GM03348 (cell line): Measurements from ENCODE around the gene RASD1.

Source experiments
- DNase-seq: peaks from one replicate; pipeline ENCODE4 v3.0.0; 2012; ENCODE audit warnings: low spot score

The RASD1 gene

DNA sequence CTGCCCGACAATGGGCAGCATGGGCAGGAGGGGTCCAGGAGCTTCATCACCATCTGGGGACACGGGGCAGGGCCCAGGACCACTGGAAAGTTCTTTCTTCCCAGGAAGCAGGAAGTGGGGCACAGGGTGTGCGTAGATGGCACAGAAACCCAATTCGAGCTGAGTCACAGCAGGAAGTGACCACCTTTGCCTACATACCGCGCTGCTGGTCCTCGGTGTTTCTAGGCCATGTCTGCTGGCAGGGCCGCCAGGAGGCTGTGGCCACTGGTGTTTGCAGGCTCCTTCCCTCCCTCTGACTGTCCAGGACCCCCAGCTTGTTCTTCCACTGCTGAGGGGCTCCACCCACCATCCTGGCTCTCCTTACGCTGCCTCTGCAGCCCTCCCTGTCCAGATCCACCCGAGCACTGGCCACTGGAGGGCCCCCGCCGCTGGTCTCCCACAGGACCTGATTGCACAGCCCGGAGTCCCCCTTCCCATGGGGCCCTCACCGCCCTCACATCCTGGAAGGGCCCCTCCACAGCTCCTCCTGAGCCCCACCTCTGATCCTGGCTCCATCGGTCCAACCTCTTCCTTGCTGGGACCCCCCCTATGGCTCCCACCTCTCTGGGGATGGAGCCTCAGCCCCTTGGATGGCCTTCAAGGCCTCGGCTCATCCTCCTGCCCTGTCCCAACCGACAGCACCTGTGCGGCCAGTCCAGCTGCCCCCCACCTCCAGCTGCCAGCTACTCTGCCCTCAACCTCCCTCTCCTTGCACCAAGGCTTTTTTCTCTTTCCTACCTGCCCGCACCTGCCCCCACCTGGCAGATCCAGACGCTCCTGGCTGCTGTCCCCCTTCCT is 14.5 kb upstream of the RASD1 start:
- DNase-seq = no peak

DNA sequence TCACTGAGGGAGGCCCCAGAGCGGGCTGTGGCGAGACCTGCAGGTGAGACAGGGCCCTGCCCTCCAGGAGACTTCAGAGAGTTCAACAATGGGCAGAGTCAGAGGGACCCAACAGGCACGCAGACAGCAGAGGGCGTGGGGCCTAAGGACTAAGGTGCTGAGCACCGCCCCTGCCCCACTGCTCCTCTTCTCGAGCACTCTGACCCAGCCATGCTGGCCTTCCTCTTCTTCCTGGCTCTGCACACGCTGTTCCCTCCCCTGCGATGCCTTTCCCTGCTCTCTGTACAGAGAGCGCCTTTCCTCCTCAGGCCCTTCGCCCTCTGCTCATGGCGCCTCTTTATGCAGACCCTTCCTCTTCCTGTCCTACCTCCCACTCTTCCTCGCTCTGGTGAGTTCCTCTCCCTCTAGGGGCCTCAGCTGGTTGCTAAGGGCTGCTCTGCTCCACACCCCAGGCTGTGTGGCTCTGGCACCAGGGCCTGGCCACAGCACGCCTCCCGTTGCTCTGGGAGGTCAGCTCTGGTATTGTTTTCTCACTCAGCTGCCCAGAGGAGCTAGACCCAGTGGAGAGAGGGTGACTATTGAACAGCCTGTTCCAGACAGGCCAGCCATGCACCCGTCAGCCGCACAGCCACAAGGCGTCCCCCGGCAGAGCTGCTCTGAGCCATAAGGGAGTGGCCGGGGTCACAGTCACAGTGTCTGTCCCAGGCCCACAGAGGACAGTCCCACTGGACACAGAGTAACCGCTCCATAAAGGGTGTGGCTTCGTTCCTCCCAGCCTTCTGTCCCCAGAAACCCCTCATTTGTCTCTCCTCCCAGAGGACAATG is 13.6 kb upstream of the RASD1 start:
- no peak for DNase-seq

DNA sequence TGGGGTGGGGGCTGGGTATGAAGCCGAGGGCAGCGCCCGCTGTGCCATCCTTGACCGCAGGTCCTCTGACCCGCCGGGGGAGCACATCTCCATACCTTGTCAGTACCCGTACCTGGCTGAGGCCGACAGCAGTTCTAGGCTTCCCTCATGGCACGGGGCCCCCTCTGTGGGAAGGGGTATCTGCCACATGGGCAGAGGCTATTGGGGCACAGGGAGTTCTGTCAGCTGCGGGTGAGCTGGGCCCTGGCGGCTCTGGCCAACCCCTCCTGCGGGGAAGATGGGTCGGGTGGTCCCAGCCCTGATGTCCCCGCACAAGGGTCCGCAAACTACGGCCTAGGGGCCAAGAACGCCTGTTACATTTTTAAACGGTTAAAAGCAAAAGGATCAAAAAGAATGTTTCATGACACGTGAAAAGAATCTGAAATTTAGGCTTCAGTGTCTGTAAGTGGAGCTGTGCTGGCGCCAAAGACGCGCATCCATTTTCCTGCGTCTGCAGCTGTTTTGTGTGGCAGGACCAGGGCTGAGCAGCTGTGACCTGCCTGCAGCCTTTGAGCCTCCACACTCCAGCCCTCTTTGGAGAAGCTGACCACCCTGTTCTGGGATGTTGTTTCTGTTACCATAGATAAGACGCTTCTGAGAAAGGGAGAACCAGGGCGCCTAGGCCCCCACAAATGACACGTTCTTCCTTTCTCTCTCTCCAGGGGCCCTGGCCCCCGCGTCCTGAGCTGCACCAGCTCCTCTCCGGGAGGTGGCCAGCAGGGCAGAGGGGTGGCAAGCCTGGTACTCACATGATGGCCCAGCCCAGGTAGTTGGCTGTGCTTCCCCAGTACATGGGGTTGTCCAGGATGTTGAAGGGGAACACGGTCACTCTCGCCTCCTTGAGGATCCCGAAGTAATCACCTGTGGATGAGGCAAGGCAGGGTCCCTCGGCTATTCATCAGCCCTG is 12.7 kb upstream of the RASD1 start:
- no peak for DNase-seq

DNA sequence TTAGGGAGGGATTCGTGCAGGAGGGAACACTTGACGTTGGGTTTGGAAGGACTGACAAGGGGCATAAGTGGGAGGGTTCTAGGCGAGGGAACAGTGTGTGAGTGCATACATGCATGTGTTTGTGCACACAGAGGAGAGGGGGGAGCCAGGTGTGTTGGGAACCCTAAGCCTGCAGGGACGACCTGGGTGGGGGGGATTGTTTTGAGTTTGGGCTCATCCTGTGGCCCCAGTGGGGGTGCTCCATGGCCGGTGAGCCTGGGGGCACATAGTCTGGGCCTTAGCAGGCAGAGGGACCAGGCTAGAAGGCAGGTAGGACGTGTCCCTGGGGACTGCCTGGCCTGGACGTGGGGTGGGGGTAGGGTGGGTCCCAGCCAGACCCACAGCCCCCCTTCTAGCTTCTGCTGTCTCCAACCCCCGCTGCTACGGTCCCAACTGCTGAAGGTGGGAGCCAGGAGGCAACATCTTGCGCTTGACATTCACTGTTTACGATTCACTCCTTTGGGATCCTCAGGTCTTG is 11.9 kb upstream of the RASD1 start:
- DNase-seq = no peak

DNA sequence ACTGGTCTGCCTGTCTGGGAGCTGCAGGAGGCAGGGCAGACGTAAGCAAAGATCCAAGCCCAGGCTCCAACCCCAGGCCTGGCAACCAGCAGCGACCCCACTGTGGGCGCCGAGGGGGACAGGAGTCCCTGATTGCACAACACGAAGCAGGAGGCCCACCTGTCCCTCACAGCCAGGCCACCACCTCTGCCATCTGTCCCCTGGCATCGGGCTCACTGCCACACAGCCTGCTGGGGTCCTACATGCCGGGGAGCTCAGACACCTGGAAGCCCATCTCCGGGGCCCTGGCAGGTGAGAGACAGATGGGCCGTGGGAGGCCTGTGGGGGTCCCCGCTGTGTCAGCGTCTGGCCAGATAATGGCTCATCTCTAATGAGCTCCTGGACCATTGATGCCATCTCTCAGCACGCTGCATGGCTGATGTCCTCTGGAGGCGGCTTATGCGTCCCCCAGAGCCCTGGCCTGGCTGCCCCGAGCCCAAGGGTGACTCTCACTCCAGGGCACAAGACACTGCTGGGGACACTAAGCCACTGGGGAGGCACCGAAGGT is 11.3 kb upstream of the RASD1 start:
- DNase-seq = no peak

DNA sequence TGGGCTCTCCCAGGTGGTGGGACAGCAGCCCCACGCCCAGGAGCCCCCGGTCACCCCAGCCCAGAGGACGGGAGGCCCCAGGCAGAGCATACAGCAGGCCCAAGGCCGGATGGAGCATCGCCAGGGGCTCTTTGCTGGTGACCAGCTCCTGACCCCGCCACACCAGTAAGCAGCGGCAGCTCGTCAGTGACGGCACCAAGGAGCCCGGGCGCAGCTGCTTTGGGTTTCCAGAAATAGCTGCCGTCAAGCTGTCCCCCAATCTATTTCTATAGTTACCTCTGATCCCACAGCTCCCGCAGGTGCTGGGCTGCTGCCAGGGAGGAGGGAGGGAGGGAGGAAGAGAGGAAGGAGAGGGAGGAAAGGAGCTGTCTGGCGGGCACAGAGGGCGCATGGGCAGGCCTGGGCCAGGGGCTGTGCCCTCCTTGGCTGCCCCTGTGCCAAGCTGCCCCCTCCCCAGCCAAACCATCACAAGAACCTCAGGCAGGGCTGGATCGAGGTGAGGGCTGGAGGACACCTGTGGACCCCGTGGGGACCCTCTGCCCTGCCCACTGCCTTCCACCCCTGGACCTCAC is 10.8 kb upstream of the RASD1 start:
- DNase-seq = no peak

DNA sequence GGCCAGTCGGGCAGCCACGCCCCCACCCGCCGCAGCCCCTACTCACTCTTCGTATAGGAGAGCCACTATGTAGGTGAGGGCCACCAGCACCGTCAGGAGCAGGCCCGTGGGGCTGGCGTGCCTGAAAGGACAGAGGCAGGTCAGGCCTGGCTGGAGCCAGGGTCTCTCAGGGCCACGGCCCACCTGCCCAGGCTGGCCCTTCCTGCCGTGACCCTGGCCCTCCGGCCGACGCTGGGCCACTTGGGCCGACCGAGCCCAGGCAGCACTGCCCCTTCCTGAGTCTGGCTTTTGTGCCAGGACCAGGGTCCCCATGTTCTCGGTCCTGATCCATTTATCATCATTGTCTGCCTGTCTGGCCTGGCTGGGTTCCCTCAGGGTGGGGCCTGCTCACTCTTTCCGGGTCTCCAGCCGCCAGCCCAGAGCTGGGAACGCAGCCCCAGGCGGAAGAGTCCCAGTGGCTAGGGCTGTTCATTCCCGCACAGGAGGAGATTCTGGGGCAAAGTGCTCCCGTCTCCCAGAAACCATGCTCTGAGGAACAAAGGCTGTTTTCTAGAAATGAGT is 10.1 kb upstream of the RASD1 start:
- DNase-seq = no peak

DNA sequence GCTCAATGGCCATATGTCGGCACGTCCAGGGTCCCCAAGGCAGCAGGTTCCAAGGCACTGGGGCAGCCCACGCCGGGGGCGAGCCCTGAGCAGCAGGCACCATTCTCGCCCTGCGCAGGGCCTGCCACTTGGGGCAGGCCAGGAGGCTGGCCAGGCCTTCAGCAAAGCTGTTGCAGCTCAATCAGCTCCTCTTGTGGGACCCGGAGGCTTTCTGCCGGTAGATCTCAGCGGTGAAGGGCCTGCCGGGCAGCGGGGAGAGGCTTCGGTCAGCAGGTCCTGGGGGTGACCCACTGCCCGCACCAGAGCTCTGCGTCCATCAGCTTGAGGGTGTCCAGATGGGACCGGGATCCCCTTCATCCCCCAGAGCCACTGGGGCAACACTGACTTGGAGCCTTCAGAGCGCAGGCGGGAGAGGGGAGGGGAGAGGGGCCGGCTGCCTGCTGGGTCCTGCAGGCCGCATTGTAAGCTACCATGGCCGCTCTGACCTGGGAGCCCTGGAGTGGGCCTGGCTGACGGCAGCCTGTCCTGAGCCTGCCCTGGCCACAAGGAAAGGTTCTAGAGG is 9.5 kb upstream of the RASD1 start:
- no peak for DNase-seq

DNA sequence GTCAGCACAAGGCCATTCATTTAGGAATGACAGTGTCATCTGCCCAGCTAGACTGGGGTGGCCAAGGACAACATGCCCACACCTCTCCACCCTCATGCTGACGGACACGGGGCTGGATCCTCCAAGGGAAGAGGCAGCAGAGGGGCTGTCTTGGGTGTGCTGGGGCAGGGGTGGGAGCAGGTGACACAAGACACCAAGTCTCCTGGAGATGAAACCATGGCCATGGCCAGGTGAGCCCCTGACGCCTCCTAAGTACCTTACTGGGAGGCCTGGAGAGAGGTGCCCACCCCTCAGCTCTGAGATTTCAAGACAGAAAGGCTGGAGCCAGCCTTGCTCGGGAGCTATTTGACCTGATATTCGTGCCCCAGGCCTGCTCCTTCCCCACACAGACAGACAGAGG is 9.0 kb upstream of the RASD1 start:
- DNase-seq = no peak

DNA sequence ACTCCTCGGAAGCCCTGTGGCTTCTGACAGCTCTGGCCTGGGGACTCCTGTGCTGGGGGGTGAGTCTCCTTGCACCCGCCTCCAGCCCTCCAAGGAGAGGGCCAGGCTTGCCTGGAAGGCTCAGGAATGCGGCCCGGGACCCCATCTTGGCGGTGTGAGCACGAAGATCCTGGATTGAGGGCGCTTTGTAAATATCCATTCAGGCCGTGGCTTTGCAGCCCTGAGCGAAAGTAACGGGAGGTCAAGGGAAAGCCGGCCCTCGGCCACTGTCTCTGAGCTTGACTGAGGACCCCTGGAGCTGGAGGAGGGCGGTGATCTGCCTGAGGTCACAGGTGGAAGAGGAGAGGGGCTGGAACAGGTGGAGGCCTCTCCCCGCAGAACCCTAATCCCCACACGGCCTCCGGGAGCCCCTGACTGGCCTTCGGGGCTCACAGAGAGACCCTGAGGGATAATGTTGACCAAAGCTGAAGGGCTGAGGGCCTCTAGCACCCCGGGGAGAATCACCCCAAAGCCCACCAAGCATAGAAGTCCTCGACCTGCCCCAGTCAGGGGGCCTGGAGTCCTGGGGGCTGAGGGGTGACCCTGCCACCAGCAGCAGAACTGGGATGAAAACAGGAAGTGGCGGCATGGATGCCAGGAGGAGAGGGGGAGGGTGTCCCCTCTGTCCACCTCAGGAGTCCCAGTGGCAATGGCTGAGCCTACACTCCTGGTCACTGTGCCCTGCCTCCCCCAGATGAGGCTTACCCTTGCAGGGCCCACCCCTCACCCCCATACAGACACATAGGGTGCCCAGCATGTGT is 8.3 kb upstream of the RASD1 start:
- DNase-seq = no peak

DNA sequence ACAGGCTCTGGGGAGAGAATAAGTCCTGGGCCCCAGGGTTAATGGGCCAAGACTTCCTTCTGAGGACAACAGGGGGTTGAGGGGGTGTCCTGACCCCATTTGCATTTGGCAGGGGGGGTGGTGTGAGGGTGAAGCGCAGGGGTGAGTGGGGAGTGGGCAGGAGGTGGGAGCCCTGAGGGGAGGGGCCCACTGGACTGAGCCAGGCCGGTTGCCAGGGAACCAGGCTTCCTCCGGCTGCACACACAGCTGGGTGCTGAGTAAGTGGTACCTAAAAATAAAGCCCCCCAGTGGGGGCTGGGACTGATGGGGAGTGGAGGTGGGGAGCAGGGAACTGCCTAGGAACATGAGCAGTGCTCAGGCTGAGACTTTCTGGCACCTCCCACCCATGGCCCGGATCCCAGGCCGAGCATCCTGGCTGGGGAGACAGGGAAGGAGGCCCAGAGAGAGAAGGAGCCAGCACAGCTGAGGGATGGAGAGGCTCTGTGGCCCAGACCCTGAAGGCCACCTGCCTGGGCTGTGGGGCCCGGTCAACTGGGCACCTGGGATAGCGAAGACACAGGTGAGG is 7.5 kb upstream of the RASD1 start:
- DNase-seq = no peak

DNA sequence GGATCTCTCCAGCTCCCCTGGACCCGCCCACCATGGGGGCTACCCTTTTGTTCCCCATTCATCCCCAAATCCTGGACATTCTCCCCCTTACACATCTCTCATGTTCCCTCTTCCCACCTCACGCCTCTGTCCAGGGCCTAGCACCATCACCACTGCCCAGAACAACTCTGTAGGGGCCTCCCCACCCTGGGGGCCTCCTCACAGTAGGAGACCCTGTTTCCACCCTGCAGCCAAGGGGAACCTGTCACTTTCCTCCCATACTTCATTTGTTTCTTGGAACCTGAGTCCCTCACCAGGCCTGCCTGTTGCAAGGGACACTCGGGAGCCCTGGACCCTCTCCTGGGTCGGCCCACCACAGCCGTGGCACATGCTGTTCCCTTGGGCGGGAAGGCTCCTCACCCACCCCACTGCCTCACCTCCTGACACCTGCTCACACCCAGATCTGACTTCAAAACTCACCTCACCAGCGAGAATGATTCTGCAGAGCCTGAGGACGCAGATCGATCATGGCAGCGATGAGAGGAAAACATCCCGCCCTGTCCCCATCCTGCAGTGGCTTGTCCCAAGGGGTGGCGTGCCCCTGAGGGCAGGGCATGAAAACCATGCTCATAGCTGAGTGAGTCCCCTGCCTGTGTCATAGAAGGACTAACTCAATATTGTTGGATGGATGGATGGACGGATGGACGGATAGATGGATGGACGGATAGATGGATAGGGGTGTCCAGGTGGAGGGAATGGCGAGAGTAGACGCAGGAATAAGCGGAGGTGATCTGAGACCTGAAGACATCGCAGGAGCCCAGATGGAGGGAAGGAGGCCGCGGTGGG is 6.8 kb upstream of the RASD1 start:
- no peak for DNase-seq

DNA sequence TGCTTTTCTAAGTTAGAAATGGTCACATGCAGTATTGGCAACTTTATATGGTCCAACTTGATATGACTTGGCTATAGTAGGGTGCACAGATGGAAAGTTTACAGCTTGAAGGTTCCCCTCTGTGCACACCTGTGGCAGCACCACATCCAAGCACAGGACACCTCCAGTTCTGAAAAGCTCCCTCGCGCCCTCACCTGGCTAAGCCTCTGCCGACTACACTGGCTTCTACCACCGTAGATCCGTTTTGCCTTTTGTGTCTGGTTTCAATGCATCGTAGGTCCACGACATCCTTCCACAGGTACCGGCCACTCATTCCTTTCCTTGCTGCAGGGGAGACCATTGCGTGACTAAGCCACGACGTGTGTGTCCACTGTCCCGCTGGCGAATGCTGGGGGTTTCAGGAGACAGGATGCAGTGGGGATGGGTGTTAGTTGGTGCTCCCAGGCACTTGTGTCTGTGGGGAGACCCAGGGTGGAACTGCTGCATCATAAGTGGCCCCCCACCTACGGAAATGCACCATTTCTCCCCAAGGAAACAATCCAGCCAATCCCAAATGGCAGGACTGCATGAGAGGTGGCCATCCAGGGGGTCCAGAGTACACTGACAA is 4.9 kb upstream of the RASD1 start:
- no peak for DNase-seq

DNA sequence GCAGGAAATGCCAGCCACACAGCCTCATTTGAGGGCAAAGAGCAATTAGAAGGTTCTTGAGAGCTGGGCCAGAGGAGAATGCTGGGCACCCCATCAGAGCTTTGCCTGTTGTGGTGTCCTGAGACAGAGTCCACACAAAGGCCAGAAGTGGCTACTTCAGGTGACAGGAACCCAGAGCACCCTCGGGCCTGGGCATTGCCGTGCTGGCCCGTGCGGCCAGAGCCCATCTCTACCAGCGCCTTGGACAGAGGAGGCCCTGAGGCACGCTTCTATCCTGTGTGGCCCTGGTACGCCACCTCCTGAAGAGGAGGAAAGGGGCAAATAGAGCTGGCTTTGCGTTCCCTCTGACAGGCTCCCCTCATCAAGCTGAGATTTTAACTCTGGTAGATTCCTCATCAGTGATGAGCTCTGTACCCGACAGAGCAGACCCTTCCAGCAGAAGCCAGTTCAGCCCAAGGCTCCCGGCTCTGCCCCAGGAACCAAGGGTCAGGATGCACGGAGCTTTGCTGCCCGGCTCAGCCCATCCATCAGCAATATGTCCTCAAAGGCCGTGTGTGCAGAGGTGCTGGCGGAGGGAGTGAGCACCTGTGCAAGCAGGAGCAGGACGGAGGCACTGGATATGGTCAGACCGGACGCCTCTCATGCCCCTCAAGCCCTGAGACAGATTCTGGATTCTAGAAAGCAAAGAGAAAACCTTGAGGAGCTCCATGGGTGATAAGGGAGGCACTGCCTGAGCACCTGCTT is 3.4 kb upstream of the RASD1 start:
- no peak for DNase-seq

DNA sequence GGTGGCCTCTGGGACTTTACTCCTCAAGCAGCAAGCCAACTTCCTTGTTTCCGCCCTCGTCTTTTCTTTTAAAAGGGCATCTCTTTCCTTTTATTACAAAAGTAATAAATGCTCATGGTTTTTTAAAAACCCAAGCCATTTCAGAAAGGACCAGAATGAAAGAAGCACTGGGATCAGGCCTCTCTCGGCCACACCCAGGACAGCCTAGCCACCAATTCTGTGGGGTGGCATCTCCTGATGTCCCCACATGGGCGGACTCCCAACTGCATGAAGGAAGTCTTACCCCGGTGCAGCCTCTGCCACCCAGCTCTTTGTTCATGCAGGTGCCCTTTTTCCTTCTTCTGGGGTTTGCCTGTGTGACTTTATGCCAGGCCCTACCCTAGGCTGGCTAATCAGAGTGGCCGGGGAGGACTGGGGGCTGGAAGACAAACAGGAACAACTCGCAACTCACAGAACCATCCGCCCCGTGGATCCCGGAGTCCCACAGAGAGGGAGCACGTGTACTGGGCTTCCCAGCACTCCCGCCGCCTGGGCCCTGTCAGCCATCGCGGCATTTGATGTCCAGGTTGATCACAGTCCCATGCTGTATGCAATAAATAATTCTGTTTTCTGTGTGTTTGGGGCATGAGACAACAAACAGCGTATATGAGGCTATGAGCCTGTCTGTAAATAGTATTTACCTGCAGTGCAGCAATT is 2.6 kb upstream of the RASD1 start:
- DNase-seq = no peak

DNA sequence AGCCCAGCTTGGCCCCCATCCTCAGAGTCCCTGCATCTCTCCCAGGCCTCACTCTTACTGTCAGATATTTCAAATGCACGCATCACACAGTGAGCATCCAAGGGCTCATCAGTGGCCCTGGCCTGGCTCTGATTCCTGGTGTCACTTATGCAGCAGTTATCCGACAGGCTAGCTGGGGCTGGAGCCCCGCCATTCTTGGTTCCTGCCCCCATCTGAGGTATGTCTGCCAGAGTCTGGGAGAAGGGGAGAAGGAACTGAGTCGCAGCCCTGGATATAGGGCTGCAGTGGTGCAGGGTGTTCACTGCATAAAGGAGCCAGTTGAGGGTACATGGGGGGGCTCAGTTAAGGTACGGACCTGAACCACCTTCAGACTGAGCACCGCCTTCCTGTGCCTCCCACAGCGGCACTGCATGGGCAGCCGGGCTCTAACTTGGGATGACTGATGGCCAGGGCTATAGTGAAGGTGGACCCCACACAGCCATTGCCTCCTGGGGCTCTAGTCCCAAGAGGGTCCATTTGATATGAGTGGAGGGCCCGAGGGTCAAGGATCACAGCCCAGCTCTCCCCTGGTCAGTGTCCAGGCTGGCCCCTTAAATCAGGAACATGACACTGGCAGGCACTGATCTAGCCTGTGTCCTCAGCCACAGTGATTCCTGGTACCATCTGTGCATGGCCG is 1.8 kb upstream of the RASD1 start:
- no peak for DNase-seq
